HK-2 (cell line): ENCODE data around the gene CRADD.
"Not testable (repeated sequence)": the region's sequence is repeated elsewhere in the genome, so short reads cannot be mapped to it uniquely, and the experiment has no call there.

ENCODE experiments used
- DNase-seq: peaks from one replicate; pipeline ENCODE4 v3.0.0-alpha.2; 2018; ENCODE audit not compliant: unreplicated experiment

The CRADD gene

GRCh38 chr12:93737457-93738198, 60.5 kb downstream of the CRADD start:
- DNase-seq, result no peak

GRCh38 chr12:93738199-93739058, 61.3 kb downstream of the CRADD start:
- DNase-seq, result no peak

- no peak for DNase-seq
These were observed 63.6 kb downstream of the CRADD start for GRCh38 chr12:93740751-93741150.

- no peak for DNase-seq
These were observed 64.5 kb downstream of the CRADD start for GRCh38 chr12:93741659-93742109.

- peak; percentile 56 for DNase-seq
These were observed 65.1 kb downstream of the CRADD start for GRCh38 chr12:93742110-93742934.

- DNase-seq, result no peak
These were observed 66.2 kb downstream of the CRADD start for GRCh38 chr12:93743229-93743998.

GRCh38 chr12:93743999-93744689, 67.0 kb downstream of the CRADD start:
- DNase-seq, result no peak

- no peak for DNase-seq
These were observed 68.1 kb downstream of the CRADD start for GRCh38 chr12:93745286-93745685.

GRCh38 chr12:93746572-93747168, 69.5 kb downstream of the CRADD start:
- no peak for DNase-seq

- DNase-seq, result no peak
These were observed 71.7 kb downstream of the CRADD start for GRCh38 chr12:93748672-93749383.

GRCh38 chr12:93749515-93749914, 72.3 kb downstream of the CRADD start:
- DNase-seq, result no peak

GRCh38 chr12:93750056-93750455, 72.9 kb downstream of the CRADD start:
- DNase-seq, result no peak

- DNase-seq, result no peak
These were observed 74.9 kb downstream of the CRADD start for GRCh38 chr12:93751864-93752610.

GRCh38 chr12:93753285-93753684, 76.1 kb downstream of the CRADD start:
- no peak for DNase-seq

- no peak for DNase-seq
These were observed 76.8 kb downstream of the CRADD start for GRCh38 chr12:93753838-93754429.

GRCh38 chr12:93754859-93755258, 77.7 kb downstream of the CRADD start:
- not testable (repeated sequence) for DNase-seq

GRCh38 chr12:93756288-93756687, 79.1 kb downstream of the CRADD start:
- DNase-seq, result no peak
